GM12864 (cell line): ENCODE measurements around the gene NACC2.

Experiments
- DNase-seq: peaks from one replicate; pipeline ENCODE4 v3.0.0-alpha.2; 2011; ENCODE audit warnings: low read depth
- H3K4me3 ChIP-seq: 2 replicates; pipeline ENCODE4 v1.5.1; 2011; ENCODE audit warnings: mild to moderate bottlenecking, low read depth, low read length, control low read depth
- CTCF ChIP-seq: IDR thresholded peaks from 2 replicates; pipeline ENCODE4 v1.5.1; 2011; ENCODE audit warnings: low read depth, mild to moderate bottlenecking, moderate library complexity, low read length, control low read depth, inconsistent platforms; ENCODE audit errors: missing control alignments

The NACC2 gene

GRCh38 chr9:135983208-135984071 lies 111.6 kb downstream of the NACC2 start:
- no peak overlapping the region for H3K4me3 ChIP-seq
- TF ChIP-seq CTCF: no peak
- no peak for DNase-seq

- TF ChIP-seq CTCF: no peak
- H3K4me3 ChIP-seq: no peak overlapping the region
- no peak for DNase-seq
These were observed 112.4 kb downstream of the NACC2 start for GRCh38 chr9:135982499-135983207.

GRCh38 chr9:135980926-135981630 lies 114.0 kb downstream of the NACC2 start:
- no peak for TF ChIP-seq CTCF
- DNase-seq: no peak
- H3K4me3 ChIP-seq: no peak overlapping the region

GRCh38 chr9:135979547-135980166 lies 115.4 kb downstream of the NACC2 start:
- no peak overlapping the region for H3K4me3 ChIP-seq
- DNase-seq: no peak
- no peak for TF ChIP-seq CTCF

GRCh38 chr9:135978642-135979546 lies 116.2 kb downstream of the NACC2 start:
- no peak overlapping the region for H3K4me3 ChIP-seq
- DNase-seq: no peak
- no peak for TF ChIP-seq CTCF

GRCh38 chr9:135976944-135977343 lies 118.1 kb downstream of the NACC2 start:
- DNase-seq: no peak
- no peak overlapping the region for H3K4me3 ChIP-seq
- no peak for TF ChIP-seq CTCF
